ENCODE measurements around the gene SAP30L.
A peak's percentile ranks its signal among the peaks of the same experiment; 100 is the strongest.

The SAP30L gene

GRCh38 chr5:154445422-154446194 lies at the start of gene SAP30L:
Gene SAP30L, plus strand, starts transcription at chr5:154445997. Its CDS starts 608 bp downstream, at chr5:154446605.
- peak; percentile 89 to 92 for DNase-seq

- no peak for DNase-seq
Measured at GRCh38 chr5:154396128-154396527, 49.7 kb upstream of the SAP30L start.

GRCh38 chr5:154397652-154398406 lies 48.0 kb upstream of the SAP30L start:
- no peak for DNase-seq

GRCh38 chr5:154400678-154401077 lies 45.1 kb upstream of the SAP30L start:
- no peak for DNase-seq

- DNase-seq, result no peak
Measured at GRCh38 chr5:154401355-154401754, 44.4 kb upstream of the SAP30L start.

GRCh38 chr5:154401931-154402330 lies 43.9 kb upstream of the SAP30L start:
- no peak for DNase-seq

- no peak for DNase-seq
Measured at GRCh38 chr5:154402611-154403010, 43.2 kb upstream of the SAP30L start.

- DNase-seq, result no peak
Measured at GRCh38 chr5:154403234-154403633, 42.6 kb upstream of the SAP30L start.

- no peak for DNase-seq
Measured at GRCh38 chr5:154403776-154404387, 41.9 kb upstream of the SAP30L start.

GRCh38 chr5:154405078-154405792 lies 40.6 kb upstream of the SAP30L start:
- peak; percentile 74 to 75 for DNase-seq

GRCh38 chr5:154406231-154406630 lies 39.6 kb upstream of the SAP30L start:
- no peak for DNase-seq

- DNase-seq, result no peak
Measured at GRCh38 chr5:154406826-154407225, 39.0 kb upstream of the SAP30L start.

GRCh38 chr5:154408811-154409210 lies 37.0 kb upstream of the SAP30L start:
- no peak for DNase-seq

GRCh38 chr5:154409230-154409840 lies 36.5 kb upstream of the SAP30L start:
- DNase-seq, result no peak

- no peak for DNase-seq
Measured at GRCh38 chr5:154410008-154410407, 35.8 kb upstream of the SAP30L start.

GRCh38 chr5:154410786-154411185 lies 35.0 kb upstream of the SAP30L start:
- DNase-seq, result no peak

GRCh38 chr5:154411338-154411737 lies 34.5 kb upstream of the SAP30L start:
- no peak for DNase-seq

GRCh38 chr5:154412316-154412715 lies 33.5 kb upstream of the SAP30L start:
- no peak for DNase-seq

GRCh38 chr5:154412925-154413324 lies 32.9 kb upstream of the SAP30L start:
- DNase-seq, result no peak

GRCh38 chr5:154415114-154415513 lies 30.7 kb upstream of the SAP30L start:
- no peak for DNase-seq

- DNase-seq, result no peak
Measured at GRCh38 chr5:154418344-154418820, 27.4 kb upstream of the SAP30L start.

- no peak for DNase-seq
Measured at GRCh38 chr5:154419236-154419635, 26.6 kb upstream of the SAP30L start.
